HG02798 (cell line): Measurements from ENCODE around the gene PRKG1.

Source experiments
- ATAC-seq: cut with Tn5 transposase; IDR thresholded peaks from one replicate; pipeline ENCODE4 v1.9.1; 2021; ENCODE audit warnings: mild to moderate bottlenecking; ENCODE audit not compliant: unreplicated experiment, poor library complexity

The PRKG1 gene

DNA sequence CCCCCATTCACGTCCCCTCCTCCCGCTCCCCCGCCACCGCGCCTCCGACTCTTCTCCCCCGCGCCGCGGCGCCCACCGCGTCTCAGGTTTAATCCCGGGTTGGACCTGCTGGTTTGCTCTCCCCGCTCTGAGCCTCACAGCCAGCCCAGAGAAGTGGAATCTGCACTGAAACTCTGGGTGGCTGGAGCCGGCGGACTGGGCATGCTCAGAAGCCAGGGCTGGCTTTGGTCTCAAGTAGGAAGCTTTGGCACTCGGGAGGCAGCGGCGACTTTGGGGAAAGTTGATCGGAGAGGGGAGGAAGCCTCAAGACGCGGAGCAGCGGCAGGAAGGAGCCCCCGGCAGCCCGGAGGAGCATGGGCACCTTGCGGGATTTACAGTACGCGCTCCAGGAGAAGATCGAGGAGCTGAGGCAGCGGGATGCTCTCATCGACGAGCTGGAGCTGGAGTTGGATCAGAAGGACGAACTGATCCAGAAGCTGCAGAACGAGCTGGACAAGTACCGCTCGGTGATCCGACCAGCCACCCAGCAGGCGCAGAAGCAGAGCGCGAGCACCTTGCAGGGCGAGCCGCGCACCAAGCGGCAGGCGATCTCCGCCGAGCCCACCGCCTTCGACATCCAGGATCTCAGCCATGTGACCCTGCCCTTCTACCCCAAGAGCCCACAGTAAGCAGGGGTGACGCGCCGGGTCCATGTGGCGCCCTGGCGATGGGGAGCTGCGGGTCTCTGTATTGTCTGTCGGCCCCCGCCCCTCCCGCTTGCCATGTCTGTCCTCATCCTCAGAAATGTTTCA, at the start of gene PRKG1:
TSS of gene PRKG1 (plus strand) at position 250 of the 791 bp plus-strand sequence.
- ATAC-seq: no peak

DNA sequence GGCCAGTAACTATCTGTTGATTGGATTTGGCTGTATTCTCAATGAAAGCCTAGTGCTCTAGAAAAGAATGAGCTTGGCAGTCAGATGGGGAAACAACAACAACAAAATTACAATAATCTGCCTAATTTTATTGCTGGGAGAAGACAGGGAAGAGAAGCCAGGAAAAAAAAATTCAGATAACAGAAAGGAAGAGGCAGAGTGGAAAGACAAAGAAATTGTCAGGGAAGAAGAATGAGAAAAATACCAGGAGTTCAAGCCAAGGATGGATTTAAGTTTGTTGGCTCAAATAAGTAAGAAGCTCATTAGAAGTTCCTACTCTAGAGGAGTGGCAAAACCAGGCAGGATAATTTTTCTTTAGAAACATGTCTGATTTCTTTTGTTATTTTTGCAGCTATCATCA, 45.9 kb upstream of the PRKG1 start:
- ATAC-seq: no peak

DNA sequence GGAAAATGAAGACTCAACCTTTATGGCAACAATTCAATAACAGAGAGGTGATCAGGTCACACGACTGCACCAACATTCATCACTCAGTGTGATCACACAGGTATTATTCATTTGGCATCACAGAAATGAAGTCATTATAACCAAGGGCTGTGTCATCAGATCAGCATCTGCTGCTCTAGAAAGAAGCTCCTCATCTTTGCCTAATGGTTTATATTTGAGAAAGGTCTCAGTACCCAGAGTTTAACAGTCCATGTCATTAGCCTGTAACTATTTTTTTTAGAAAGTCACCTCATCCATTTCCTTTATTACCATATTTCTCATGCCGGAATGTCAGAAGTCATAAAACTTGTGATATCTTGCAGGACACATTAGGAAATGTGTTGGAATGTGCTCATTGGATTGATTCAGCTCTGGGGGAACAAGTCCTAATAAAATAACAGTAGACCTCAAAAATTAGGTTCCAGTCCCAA, 45.1 kb upstream of the PRKG1 start:
- ATAC-seq: no peak

DNA sequence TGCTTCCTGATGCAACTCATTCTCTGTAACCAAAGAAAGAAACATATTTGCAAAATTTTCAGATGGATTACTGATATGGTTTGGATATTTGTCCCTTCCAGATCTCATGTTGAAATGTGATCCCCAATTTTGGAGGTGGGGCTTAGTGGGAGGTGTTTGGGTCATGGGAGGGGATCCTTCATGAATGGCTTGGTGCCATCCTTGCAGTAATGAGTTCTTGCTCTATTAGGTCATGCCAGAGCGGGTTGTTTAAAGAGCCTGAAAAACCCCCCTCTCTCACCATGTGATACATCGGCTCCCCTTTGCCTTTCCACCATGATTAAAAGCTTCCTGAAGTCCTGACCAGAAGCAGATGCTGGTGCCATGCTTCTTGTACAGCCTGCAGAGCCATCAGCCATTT, 43.8 kb upstream of the PRKG1 start:
- ATAC-seq: no peak

DNA sequence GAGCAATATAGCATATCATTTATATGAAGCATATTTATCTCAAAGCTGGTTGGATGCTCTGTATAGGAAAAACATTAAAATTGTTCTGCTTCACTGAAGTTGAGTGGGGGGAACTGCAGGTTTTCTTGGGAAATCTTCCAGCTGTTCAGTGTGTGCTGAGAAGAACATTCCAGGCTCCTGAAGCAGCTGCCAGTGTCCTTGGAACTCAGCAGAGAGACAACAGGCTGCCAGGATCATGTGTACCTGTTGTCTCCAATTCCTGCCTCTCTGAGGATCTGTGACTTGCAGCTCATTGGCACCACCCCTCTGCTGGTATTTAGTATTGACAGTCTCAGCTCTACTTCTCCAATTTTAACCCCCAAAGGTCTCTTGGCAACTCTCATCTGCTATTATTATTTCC, 42.3 kb upstream of the PRKG1 start:
- no peak for ATAC-seq

DNA sequence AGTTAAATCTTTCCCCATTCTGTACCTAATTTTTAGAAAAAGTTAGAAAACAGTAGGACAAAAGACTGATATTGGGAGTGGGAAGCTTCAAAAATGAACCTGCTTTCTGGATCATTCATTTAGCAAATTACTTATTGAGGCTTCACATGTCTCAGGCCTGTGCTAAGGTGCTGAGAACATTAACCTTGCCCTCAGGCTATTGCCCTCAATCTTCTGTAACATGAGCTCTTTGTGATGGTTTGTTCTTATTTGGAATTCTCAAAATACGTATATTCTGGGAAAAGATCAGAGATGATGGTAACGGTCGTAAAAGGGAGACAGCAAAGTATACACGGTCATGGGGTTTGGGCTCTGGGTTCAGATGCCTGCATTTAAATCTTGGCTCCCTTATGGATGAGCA, 39.5 kb upstream of the PRKG1 start:
- no peak for ATAC-seq

DNA sequence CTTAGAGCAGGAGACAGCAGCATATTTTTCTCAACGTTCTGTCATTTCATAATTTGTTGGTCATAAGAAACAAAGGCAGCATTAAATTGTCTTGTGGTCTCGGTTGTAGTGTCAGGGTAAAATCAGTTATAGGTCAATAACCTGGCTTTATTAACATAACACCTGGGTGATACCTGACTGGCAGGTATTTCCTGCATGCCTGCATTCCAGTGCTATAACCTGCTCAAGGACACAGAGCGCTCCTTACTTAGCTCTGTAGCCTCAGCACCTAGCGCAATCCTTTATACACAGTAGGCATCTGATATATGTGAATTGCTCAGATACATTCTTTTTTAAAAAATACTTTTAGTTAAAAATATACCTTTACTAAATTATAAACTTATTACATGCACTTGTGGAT, 38.9 kb upstream of the PRKG1 start:
- no peak for ATAC-seq

DNA sequence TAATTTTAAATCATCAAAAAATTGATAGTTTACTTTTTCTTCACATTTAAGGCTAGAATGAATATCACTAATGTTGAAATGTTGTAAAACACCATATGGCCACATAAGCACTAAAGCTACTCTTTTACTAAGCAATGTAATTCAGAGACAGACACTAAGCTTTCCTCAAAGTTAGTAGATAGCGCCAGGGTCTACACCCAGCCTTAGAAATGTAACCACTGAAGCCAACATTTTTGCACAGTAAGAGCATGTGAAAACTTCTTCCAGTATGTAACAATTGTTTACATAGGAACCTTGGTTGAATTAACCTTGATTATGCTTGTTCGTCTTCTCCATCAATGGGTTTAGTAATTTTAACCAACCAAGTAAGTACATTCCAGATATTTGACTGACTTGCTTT, 28.4 kb upstream of the PRKG1 start:
- no peak for ATAC-seq

DNA sequence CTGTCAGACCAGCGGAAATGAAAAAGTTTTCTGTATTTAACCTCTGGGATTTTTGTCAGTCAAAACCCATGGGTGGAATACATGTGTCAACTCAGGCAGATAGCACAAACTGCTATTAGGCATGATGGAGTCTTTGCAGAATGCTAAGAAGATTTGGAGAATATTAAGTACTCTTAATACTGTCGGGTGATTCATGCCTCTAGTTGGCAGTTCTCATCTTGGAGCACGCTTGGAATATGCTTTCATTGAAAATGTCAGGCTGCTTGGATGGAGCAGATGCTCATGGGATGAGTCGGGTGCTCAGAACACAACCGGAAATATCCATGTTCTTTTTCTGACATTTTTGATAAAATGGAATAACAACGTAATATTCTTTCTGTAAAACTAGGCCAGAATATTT, 27.6 kb upstream of the PRKG1 start:
- ATAC-seq: no peak

DNA sequence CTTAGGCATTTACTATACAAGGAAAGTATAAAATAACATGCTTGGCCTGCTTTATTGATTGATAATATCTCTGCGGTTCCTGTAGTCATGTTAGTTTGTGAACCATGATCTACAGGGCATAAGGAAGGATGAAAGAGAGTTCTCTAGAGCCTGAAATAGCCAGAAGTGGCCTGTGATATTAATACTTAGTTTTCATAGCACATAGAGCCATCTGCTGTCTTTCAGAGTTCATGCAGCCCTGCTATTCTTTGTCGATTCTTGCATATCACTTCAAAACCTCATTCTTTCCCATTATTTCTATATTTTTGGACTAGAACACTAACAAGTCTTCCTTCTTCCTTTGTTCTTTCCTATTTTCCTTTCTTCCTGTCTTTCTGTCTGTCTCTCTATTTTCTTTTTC, 26.4 kb upstream of the PRKG1 start:
- ATAC-seq: no peak

DNA sequence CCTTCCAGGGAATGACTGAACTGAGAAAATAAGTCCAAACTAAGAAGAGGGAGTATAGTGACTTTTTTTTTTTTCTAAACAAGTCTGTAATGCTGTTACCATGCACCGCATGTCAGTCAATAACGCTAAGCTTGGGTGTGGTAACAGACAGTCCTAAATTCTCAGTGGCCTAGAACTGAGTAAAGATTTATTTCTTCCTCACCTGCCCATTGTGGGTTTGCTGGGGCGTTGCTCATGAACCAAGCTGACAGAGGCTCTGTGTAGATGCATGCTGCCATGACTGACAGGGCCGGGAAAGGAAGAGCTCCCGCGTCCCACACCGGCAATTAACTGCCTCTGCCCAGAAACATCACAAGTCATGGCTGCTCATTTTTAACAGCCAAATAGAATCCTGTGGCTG, 25.5 kb upstream of the PRKG1 start:
- no peak for ATAC-seq

DNA sequence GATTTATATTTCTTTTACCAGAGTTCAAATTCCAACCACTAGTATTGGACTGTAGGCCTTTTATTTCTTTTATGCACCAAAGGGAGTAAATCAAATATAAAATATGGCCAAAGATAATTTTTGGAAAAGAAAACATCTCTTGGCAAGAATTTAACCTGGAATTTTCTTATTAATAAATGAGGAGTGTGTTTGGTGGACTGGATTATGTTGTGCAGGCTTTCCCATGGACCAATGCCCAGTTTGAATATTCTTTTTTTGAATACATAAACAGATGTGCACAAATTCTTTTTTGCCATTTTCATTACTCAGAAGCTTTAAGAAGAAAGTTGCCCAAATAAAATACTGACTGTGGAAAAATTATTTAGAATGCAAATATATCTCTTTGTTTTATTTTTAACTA, 22.1 kb upstream of the PRKG1 start:
- ATAC-seq: no peak

DNA sequence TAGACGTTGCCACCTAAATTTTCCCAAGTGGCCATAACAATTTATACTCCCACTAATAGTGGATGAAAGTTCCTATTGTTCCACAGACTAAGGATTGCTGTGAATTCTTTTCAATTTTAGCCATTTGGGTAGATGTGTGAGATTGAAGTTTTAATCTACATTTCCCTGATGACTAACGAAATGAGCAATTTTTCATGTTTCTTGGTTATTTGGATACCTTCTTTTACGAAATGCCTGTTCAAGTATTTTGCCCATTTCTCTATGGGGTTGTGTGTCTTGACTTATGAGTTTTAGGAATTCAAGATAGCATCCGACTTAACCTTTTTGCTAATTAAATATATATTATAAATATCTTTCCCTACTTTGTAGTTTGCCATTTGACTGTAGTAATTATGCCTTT, 16.4 kb upstream of the PRKG1 start:
- ATAC-seq: no peak

DNA sequence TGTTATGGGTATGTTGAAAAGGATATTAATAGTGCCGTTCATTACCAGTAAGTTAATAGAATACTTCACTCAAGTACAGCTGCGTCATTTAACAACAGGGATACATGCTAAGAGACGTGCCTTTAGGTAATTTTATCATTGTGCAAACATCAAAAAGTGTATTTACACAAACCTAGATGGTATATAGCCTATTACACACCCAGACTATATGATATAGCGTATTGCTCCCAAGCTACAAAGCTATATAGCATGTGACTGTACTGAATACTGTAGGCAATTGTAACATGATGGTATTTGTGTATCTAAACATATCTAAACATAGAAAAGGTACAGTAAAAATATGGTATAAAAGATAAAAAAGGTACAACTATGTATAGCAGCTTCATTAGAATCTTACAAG, 11.1 kb upstream of the PRKG1 start:
- ATAC-seq: no peak

DNA sequence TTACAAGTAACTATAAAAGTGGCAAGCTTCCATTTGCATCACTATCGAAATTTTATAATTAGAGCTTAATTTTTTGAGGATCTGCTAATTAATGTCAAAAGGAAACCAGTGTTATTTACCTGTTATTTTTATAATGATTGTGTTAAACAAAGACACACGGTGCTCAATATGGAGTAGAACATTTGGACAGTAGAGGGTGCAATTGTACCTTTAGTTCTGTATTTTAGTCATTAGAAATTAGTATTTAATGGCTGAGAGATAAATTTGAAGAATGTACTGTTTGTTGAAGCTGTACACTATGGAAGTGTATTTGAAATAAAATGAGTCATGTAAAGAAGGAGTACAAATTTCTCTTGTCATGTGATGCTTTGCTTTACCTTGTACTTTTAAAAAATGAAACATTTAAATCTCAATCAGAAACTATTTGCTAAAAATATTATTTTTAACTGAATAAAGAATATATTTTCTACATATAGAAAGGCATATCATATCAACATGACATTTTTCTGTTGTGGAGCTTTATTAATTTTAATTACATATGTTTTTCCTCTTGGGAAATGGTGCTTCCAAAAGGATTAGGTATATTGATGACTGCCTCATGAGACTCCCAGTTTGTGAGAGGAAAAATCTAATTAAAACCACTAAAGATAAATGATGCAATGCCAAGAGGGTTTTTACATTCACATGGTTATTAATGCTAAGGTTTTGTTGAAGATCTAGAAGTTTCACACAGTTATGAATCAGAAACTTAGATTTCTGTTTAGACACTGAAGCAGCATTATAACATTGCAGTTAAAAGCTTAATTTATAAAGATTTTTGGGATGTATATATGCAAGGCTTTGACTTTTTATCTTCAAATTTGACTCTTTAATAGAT, 10.4 kb upstream of the PRKG1 start:
- no peak for ATAC-seq

DNA sequence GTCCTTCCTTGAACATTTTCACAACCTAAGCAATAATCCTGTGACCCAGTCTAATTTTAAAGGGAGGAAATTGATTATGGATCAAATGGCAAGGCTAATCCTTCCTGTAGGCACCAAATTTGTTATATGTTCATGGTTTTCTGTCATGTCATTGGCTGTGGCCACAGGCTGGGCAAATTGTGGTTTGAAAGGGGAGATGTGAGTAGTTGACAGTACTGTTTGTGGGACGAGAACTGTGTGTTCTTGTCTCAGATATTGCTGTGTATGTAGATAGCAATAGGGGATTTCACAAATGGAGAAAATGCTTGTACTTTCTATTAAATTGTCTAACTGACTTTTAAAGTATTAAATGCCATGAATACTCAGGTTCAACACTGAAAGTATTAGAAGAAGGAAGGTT, 8.1 kb upstream of the PRKG1 start:
- ATAC-seq: no peak

DNA sequence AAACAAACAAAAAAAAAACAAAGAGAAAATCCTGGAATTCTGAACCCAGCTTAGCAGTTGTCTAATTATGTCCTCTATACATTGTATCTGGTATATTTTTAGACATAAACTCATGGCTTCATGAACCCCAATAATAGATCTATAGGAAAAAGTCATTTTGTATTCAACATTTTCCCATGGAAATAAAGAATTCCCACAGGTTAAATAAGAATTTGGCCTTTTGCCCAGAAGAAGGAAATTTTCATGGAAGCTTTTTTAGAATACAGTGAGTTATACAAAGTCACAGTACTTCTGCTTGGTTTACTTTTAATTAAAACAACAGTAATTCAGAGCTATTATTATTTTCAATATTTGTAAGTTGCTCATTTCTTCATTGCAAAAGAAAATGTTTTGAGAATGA, 2.1 kb upstream of the PRKG1 start:
- ATAC-seq: no peak

DNA sequence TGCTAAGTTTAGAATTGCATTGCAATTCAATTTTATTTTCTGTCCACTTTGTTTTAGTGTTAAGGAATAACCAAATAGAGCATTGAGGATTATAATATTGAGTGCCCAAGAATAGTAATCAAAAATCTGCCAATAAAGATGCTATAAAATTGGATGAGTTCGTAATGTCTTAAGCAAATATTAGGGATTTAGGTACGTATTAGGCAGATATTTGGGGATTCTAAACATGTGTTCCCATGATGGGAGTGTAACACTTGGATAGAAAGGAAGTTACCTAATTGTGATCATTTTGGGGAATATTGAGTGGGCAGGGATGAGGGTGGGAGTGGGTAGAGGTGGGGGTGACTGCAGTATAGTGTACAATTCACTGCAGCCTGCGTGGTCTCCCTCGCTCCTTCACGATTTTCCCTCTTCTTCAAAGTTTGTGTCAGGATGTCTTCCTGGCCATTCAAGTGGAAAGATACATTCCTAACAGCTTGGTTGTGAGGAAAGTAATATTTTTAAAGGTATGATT, 1.3 kb upstream of the PRKG1 start:
- no peak for ATAC-seq

DNA sequence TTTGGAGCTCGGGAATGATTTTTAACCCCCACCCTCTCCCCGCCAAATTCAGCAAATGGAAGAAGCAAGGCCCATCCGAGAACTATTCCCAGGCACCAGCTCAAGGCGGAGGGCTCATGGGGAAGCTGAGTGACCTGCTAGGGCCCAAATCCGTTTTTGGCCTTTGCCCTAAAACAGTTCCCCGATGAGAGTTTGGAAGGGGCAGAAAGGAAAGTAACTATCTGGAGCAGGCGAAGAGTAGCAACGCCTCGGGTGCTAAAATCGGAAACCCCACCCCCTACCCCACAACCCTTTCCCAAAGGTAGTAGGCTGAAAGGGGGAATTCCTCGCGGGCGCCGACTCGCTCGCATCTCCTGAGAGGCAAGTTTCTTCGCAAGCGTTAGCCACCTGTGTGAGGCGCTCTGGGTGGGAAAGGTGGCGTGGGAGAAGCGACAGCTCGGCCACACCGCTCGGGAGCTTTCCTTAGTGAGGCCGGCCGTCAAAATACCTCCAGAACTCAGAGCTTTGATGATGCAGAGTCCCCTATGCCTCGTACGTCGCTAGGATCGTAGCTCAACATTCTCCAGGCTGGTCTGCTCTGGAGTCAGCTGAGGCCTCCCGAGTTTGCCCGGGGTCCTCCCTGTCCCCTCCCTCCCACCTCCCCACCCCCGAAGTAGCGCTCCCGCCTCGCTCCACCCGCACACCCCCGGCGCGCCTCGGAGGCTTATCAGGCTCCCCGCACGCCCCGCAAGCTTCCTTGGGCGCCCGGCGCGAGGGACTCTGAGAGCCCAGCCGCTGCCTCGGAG, 642 bp upstream of the PRKG1 start:
- ATAC-seq: no peak

DNA sequence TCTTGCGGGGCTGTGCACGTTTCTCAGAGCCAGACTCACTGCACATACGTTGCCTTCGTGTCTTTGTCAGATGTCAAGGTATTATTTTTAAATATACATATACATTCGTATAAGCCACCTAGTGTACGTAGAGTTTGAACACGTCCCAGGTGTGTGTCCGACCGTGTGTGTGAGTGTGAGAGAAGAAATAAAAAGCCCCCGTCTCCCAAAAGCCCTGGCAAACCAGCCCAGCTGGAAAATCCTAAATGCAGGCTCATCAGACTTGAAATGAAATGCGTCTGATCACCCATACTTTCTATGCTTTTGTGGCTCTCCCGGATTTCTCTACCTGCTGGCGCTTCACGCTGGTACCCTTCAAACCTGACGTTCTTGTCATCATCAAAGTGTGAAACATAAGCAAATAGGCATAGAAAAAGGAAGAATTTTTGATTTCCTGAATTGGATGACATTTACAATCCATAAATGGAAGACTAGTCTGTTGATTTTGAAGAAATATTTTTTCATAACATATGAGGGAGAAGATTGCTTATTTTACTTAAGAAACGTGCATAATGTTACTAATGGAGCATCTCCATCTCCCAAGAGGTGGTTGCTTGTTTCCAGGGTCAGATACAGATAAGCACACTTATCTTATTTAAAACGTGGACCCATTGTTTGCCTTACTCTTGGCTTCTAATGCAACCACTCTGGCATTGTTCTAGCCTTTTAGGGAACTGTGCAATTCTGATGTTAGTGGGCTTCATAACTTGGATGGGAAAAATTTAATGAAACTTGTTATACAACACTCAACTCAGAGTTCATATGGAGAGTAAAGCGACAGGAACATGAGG, 971 bp downstream of the PRKG1 start:
- ATAC-seq: no peak
